Ectodermal cell (in vitro differentiated cells): ENCODE results near the gene C9orf43.
"Not testable (repeated sequence)": the region's sequence is repeated elsewhere in the genome, so short reads cannot be mapped to it uniquely, and the experiment has no call there.

Experiments used
- H3K27ac ChIP-seq: 2 replicates; pipeline ENCODE4 v1.7.0; 2013; ENCODE audit warnings: mild to moderate bottlenecking, low read depth, low read length; ENCODE audit not compliant: insufficient read depth, poor library complexity, severe bottlenecking
- H3K27me3 ChIP-seq: 2 replicates; pipeline ENCODE4 v1.7.0; 2013; ENCODE audit warnings: mild to moderate bottlenecking, low read length; ENCODE audit not compliant: insufficient read depth, control insufficient read depth, poor library complexity, severe bottlenecking
- H3K36me3 ChIP-seq: one replicate; pipeline ENCODE4 v1.7.0; 2013; ENCODE audit warnings: low read length; ENCODE audit not compliant: control insufficient read depth, insufficient read depth
- H3K4me1 ChIP-seq: one replicate; pipeline ENCODE4 v1.7.0; 2013; ENCODE audit warnings: low read length; ENCODE audit not compliant: control insufficient read depth, insufficient read depth
- H3K4me3 ChIP-seq: 2 replicates; pipeline ENCODE4 v1.7.0; 2013; ENCODE audit warnings: low read depth, low read length, control low read depth; ENCODE audit not compliant: insufficient read depth
- H3K9me3 ChIP-seq: 2 replicates; pipeline ENCODE4 v1.7.0; 2013; ENCODE audit warnings: mild to moderate bottlenecking, low read length, moderate library complexity; ENCODE audit not compliant: control insufficient read depth
- WGBS, 2 experiments: methylation state at CpG; one replicate each; pipeline ENCODE4 v1.1.7; 2013; ENCODE audit warnings: missing lambda C conversion rate in 2 of 2; 5-methylcytosine and 5-hydroxymethylcytosine counted together

Gene C9orf43

GRCh38 chr9:113397203-113397631 is 13.3 kb upstream of the C9orf43 start:
- peaks cover 1% of the 10 kb centered on the region for H3K36me3 ChIP-seq
- H3K27ac ChIP-seq = no peak overlapping the region
- H3K4me1 ChIP-seq = no peaks in the 10 kb centered on the region
- no peak overlapping the region for H3K4me3 ChIP-seq
- H3K9me3 ChIP-seq = no peaks in the 10 kb centered on the region
- H3K27me3 ChIP-seq = no peaks in the 10 kb centered on the region
- 67 to 81% methylated on average over 3 of the region's 3 CpGs for WGBS, 2 experiments

GRCh38 chr9:113398796-113399195 is 11.8 kb upstream of the C9orf43 start:
- Histone ChIP-seq H3K9me3 (no peaks in the 10 kb centered on the region), H3K36me3 (no peaks in the 10 kb centered on the region), H3K4me1 (no peaks in the 10 kb centered on the region), H3K27ac (no peak overlapping the region), H3K27me3 (no peaks in the 10 kb centered on the region), H3K4me3 (no peak overlapping the region)
- 93% methylated on average over 5 of the region's 5 CpGs for WGBS, 2 experiments

- H3K9me3 ChIP-seq = no peaks in the 10 kb centered on the region
- H3K27me3 ChIP-seq = no peaks in the 10 kb centered on the region
- no peak overlapping the region for H3K4me3 ChIP-seq
- no peaks in the 10 kb centered on the region for H3K36me3 ChIP-seq
- no peak overlapping the region for H3K27ac ChIP-seq
- H3K4me1 ChIP-seq = no peaks in the 10 kb centered on the region
- 90 to 92% methylated on average over 3 of the region's 3 CpGs for WGBS, 2 experiments
These were observed 10.8 kb upstream of the C9orf43 start for GRCh38 chr9:113399646-113400200.

GRCh38 chr9:113401027-113401792 is 9.3 kb upstream of the C9orf43 start, which contains the start of gene ALAD:
Gene ALAD, minus strand, starts transcription at chr9:113401284. Its CDS starts 7,725 bp downstream, at chr9:113393559.
- no peaks in the 10 kb centered on the region for H3K27me3 ChIP-seq
- peak within 1 kb of the TSS; percentile 90 for H3K4me3 ChIP-seq
- no peaks in the 10 kb centered on the region for H3K36me3 ChIP-seq
- H3K9me3 ChIP-seq = no peaks in the 10 kb centered on the region
- 3% methylated on average over 50 of the region's 50 CpGs for WGBS, 2 experiments
- H3K27ac ChIP-seq = peak within 1 kb of the TSS; percentile 21
- H3K4me1 ChIP-seq = no peaks in the 10 kb centered on the region

- Histone ChIP-seq H3K27me3 (no peaks in the 10 kb centered on the region), H3K36me3 (peaks cover 9% of the 10 kb centered on the region), H3K4me3 (no peak overlapping the region), H3K27ac (no peak overlapping the region), H3K9me3 (no peaks in the 10 kb centered on the region), H3K4me1 (no peaks in the 10 kb centered on the region)
- 86 to 95% methylated on average over 2 of the region's 2 CpGs for WGBS, 2 experiments
These were observed 6.9 kb upstream of the C9orf43 start for GRCh38 chr9:113403646-113404045.

GRCh38 chr9:113406353-113406752 is 4.2 kb upstream of the C9orf43 start:
- H3K9me3 ChIP-seq, H3K27ac ChIP-seq, H3K4me3 ChIP-seq, H3K27me3 ChIP-seq, H3K4me1 ChIP-seq, H3K36me3 ChIP-seq: not testable (repeated sequence)
- 95 to 97% methylated on average over 9 of the region's 9 CpGs for WGBS, 2 experiments

GRCh38 chr9:113406873-113407511 is 3.6 kb upstream of the C9orf43 start:
- WGBS, 2 experiments = 70 to 72% methylated on average over 7 of the region's 7 CpGs
- not testable (repeated sequence) for H3K4me3 ChIP-seq, H3K36me3 ChIP-seq, H3K27ac ChIP-seq, H3K27me3 ChIP-seq, H3K4me1 ChIP-seq, H3K9me3 ChIP-seq

GRCh38 chr9:113409481-113409880 is 1.1 kb upstream of the C9orf43 start:
- 57 to 61% methylated on average over 10 of the region's 10 CpGs for WGBS, 2 experiments
- Histone ChIP-seq H3K27me3 (no peaks in the 10 kb centered on the region), H3K27ac (no peak overlapping the region), H3K36me3 (peaks cover 9% of the 10 kb centered on the region), H3K4me1 (peaks cover 6% of the 10 kb centered on the region), H3K4me3 (peak overlapping the region; percentile 98), H3K9me3 (no peaks in the 10 kb centered on the region)

- Histone ChIP-seq H3K27ac (peak overlapping the region; percentile 97), H3K9me3 (no peaks in the 10 kb centered on the region), H3K4me3 (peak overlapping the region; percentile 98), H3K4me1 (peaks cover 6% of the 10 kb centered on the region), H3K27me3 (no peaks in the 10 kb centered on the region), H3K36me3 (peaks cover 9% of the 10 kb centered on the region)
- WGBS, 2 experiments = 1% methylated on average over 20 of the region's 20 CpGs
These were observed 702 bp upstream of the C9orf43 start for GRCh38 chr9:113409883-113410206.

GRCh38 chr9:113416149-113416721 is 5.7 kb downstream of the C9orf43 start:
- H3K4me3 ChIP-seq = no peak overlapping the region
- H3K27me3 ChIP-seq = no peaks in the 10 kb centered on the region
- 76 to 78% methylated on average over 3 of the region's 3 CpGs for WGBS, 2 experiments
- no peak overlapping the region for H3K27ac ChIP-seq
- H3K4me1 ChIP-seq = no peaks in the 10 kb centered on the region
- no peaks in the 10 kb centered on the region for H3K9me3 ChIP-seq
- no peaks in the 10 kb centered on the region for H3K36me3 ChIP-seq
